IMR-90 (cell line): ENCODE measurements around the gene ADAMTS16. TPM values are rescaled to one million over a fixed set of nuclear protein-coding genes. Genes with fewer than 3 reads are reported as not detected.

Experiments used
- ATAC-seq: fragments of 200-7000 bp; cut with Tn5 transposase; 2 replicates; pipeline ENCODE4 v1.9.1; 2020; ENCODE audit warnings: low read depth, mild to moderate bottlenecking, moderate library complexity
- BruUV-seq: library from RNA; stranded (reverse); fragments of 400-500 nt; replicated peaks from 2 replicates; lab custom pipeline; 2021; lab: Mats Ljungman, UMichigan
- CTCF ChIA-PET: fragments of 300-600 bp; formaldehyde crosslinking; extraction: SDS; loops from one replicate; lab custom pipeline; 2021; ENCODE audit warnings: antibody characterized with exemption; lab: Yijun Ruan, JAX
- POLR2A ChIA-PET: fragments of 300-600 bp; sonication (Branson Sonifier 250); formaldehyde crosslinking; loops from one replicate; lab custom pipeline; 2022; ENCODE audit warnings: antibody characterized with exemption; ENCODE audit not compliant: unreplicated experiment; lab: Charles Lee
- DNase-seq: peaks from one replicate; pipeline ENCODE4 v3.0.0; 2013
- H2AFZ ChIP-seq: replicated peaks from 2 replicates; pipeline ENCODE3; 2013; ENCODE audit warnings: low read length, mild to moderate bottlenecking; ENCODE audit not compliant: poor library complexity
- H2AK5ac ChIP-seq: 2 replicates; pipeline ENCODE4 v1.6.1; 2013; ENCODE audit warnings: low read depth, low read length, inconsistent platforms
- H2AK9ac ChIP-seq: replicated peaks from 2 replicates; pipeline ENCODE3; 2013; ENCODE audit warnings: mild to moderate bottlenecking, low read depth, low read length, moderate library complexity; ENCODE audit not compliant: poor library complexity
- H2BK120ac ChIP-seq: 2 replicates; pipeline ENCODE4 v1.6.1; 2013; ENCODE audit warnings: low read depth, low read length, inconsistent platforms
- H2BK15ac ChIP-seq: 3 replicates; pipeline ENCODE4 v1.6.1; 2013; ENCODE audit warnings: low read depth, low read length, inconsistent platforms
- H2BK20ac ChIP-seq: 2 replicates; pipeline ENCODE4 v1.6.1; 2013; ENCODE audit warnings: low read depth, mild to moderate bottlenecking, inconsistent platforms, low read length, moderate library complexity
- H2BK5ac ChIP-seq: 2 replicates; pipeline ENCODE4 v1.6.1; 2013; ENCODE audit warnings: mild to moderate bottlenecking, low read depth, low read length, inconsistent platforms; ENCODE audit not compliant: poor library complexity, severe bottlenecking
- H3K14ac ChIP-seq: replicated peaks from 2 replicates; pipeline ENCODE4 v1.6.1; 2013; ENCODE audit warnings: low read depth, low read length, inconsistent platforms
- H3K18ac ChIP-seq: 2 replicates; pipeline ENCODE4 v1.6.1; 2013; ENCODE audit warnings: low read depth, low read length, control low read depth
- H3K23ac ChIP-seq: 2 replicates; pipeline ENCODE4 v1.6.1; 2013; ENCODE audit warnings: low read depth, low read length, inconsistent platforms
- H3K27ac ChIP-seq: 2 replicates; pipeline ENCODE4 v1.5.1; 2013; ENCODE audit warnings: mild to moderate bottlenecking, control low read depth, low read length; ENCODE audit not compliant: insufficient read depth
- H3K27me3 ChIP-seq: 2 replicates; pipeline ENCODE4 v1.6.1; 2013; ENCODE audit warnings: low read length; ENCODE audit not compliant: control insufficient read depth, insufficient read depth
- H3K36me3 ChIP-seq: 2 replicates; pipeline ENCODE4 v1.6.1; 2013; ENCODE audit warnings: low read length, mixed read lengths; ENCODE audit not compliant: control insufficient read depth, insufficient read depth
- H3K4ac ChIP-seq: 2 replicates; pipeline ENCODE4 v1.6.1; 2013; ENCODE audit warnings: low read depth, low read length, inconsistent platforms
- H3K4me1 ChIP-seq: 2 replicates; pipeline ENCODE4 v1.6.1; 2013; ENCODE audit warnings: low read length, mixed read lengths; ENCODE audit not compliant: control insufficient read depth, insufficient read depth
- H3K4me2 ChIP-seq: 2 replicates; pipeline ENCODE4 v1.6.1; 2013; ENCODE audit warnings: low read depth, mild to moderate bottlenecking, control low read depth, low read length, moderate library complexity
- H3K4me3 ChIP-seq: 2 replicates; pipeline ENCODE4 v1.5.1; 2013; ENCODE audit warnings: low read depth, mild to moderate bottlenecking, control low read depth, low read length, moderate library complexity; ENCODE audit not compliant: insufficient read depth
- H3K56ac ChIP-seq: 2 replicates; pipeline ENCODE4 v1.6.1; 2013; ENCODE audit warnings: low read length, inconsistent platforms; ENCODE audit not compliant: insufficient read depth; ENCODE audit errors: extremely low read depth
- H3K79me1 ChIP-seq, 2 experiments: 2 replicates each; pipeline ENCODE4 v1.6.1; 2013; ENCODE audit warnings: low read length in 2 of 2, inconsistent platforms in 1 of 2, low read depth in 1 of 2
- H3K9ac ChIP-seq: 2 replicates; pipeline ENCODE4 v1.6.1; 2013; ENCODE audit warnings: low read depth, low read length, control low read depth
- H3K9me1 ChIP-seq: 2 replicates; pipeline ENCODE4 v1.6.1; 2013; ENCODE audit warnings: low read length, inconsistent platforms; ENCODE audit not compliant: insufficient read depth
- H3K9me3 ChIP-seq: 2 replicates; pipeline ENCODE4 v1.6.1; 2013; ENCODE audit warnings: low read length; ENCODE audit not compliant: control insufficient read depth, insufficient read depth
- H4K20me1 ChIP-seq: 2 replicates; pipeline ENCODE4 v1.6.1; 2013; ENCODE audit warnings: low read length, inconsistent platforms; ENCODE audit not compliant: insufficient read depth
- H4K5ac ChIP-seq: 2 replicates; pipeline ENCODE4 v1.6.1; 2013; ENCODE audit warnings: mild to moderate bottlenecking, low read depth, low read length, control low read depth
- H4K8ac ChIP-seq, 2 experiments: 2 replicates each; pipeline ENCODE4 v1.6.1; 2013; ENCODE audit warnings: low read depth in 2 of 2, low read length in 2 of 2, control low read depth in 1 of 2, inconsistent platforms in 1 of 2
- H4K91ac ChIP-seq: 2 replicates; pipeline ENCODE4 v1.6.1; 2013; ENCODE audit warnings: low read depth, low read length, inconsistent platforms; ENCODE audit not compliant: insufficient read depth
- BHLHE40 ChIP-seq: fragments of 150-350 bp; IDR thresholded peaks from 2 replicates; pipeline ENCODE4 v1.6.1; 2016; ENCODE audit warnings: mild to moderate bottlenecking, low read depth, low read length
- CEBPB ChIP-seq: IDR thresholded peaks from 2 replicates; pipeline ENCODE4 v1.6.1; 2012; ENCODE audit warnings: low read depth, low read length, improper control_type of control experiment
- CHD1 ChIP-seq: IDR thresholded peaks from 2 replicates; pipeline ENCODE4 v1.6.1; 2012; ENCODE audit warnings: low read depth, low read length, improper control_type of control experiment
- FOS ChIP-seq: fragments of 150-350 bp; IDR thresholded peaks from 2 replicates; pipeline ENCODE4 v1.6.1; 2016; ENCODE audit warnings: low read depth, low read length
- MAZ ChIP-seq: IDR thresholded peaks from 2 replicates; pipeline ENCODE4 v1.6.1; 2012; ENCODE audit warnings: low read depth, mild to moderate bottlenecking, low read length, improper control_type of control experiment, moderate library complexity, borderline replicate concordance
- MXI1 ChIP-seq: IDR thresholded peaks from 2 replicates; pipeline ENCODE4 v1.6.1; 2012; ENCODE audit warnings: low read depth, mild to moderate bottlenecking, low read length, moderate library complexity, borderline replicate concordance
- NFE2L2 ChIP-seq: fragments of 150-350 bp; IDR thresholded peaks from 2 replicates; pipeline ENCODE4 v1.6.1; 2016; ENCODE audit warnings: low read depth, mild to moderate bottlenecking, low read length
- POLR2A ChIP-seq: IDR thresholded peaks from 2 replicates; pipeline ENCODE4 v1.6.1; 2012; ENCODE audit warnings: mild to moderate bottlenecking, low read depth, low read length
- RAD21 ChIP-seq: IDR thresholded peaks from 2 replicates; pipeline ENCODE4 v1.6.1; 2012; ENCODE audit warnings: low read length, improper control_type of control experiment
- RCOR1 ChIP-seq: IDR thresholded peaks from 2 replicates; pipeline ENCODE4 v1.6.1; 2012; ENCODE audit warnings: mild to moderate bottlenecking, low read length, improper control_type of control experiment; ENCODE audit not compliant: insufficient replicate concordance
- RFX5 ChIP-seq: IDR thresholded peaks from 2 replicates; pipeline ENCODE4 v1.8.0; 2012; ENCODE audit warnings: low read depth, mild to moderate bottlenecking, low read length, moderate library complexity
- SMC3 ChIP-seq: fragments of 150-350 bp; IDR thresholded peaks from 2 replicates; pipeline ENCODE4 v1.6.1; 2016; ENCODE audit warnings: low read depth, mild to moderate bottlenecking, antibody characterized with exemption, low read length, moderate library complexity
- WGBS, 2 experiments: methylation state at CpG; one replicate each; pipeline versions ENCODE4 v1.1.5 to v1.1.7; 2013; ENCODE audit warnings: missing lambda C conversion rate in 2 of 2; ENCODE audit not compliant: insufficient read length in 1 of 2; ENCODE audit errors: extremely low coverage in 2 of 2; 5-methylcytosine and 5-hydroxymethylcytosine counted together
- dilution Hi-C: fragments of 300-500 bp; cut with HindIII; formaldehyde crosslinking; loops from one replicate; pipeline ENCODE4 v1.14.3; 2018; ENCODE audit warnings: low sequenced_read_pairs; ENCODE audit not compliant: unreplicated experiment
- in situ Hi-C: fragments of 300-500 bp; cut with MboI; formaldehyde crosslinking; loops from 3 replicates; pipeline ENCODE4 v1.14.3; 2019; ENCODE audit warnings: low sequenced_read_pairs, inconsistent platforms, mixed read lengths
- intact Hi-C: fragments of 100-400 bp; cut with micrococcal nuclease; formaldehyde crosslinking; loops from 2 replicates; pipeline ENCODE4 v1.10.0; 2022
- polyA plus RNA-seq, 3 experiments: library from polyadenylated mRNA; depleted of rRNA; stranded (reverse); fragments of >200 nt; gene quantifications; 2 replicates each; pipeline ENCODE4 v1.2.3, GENCODE V29; 2012; ENCODE audit warnings: low replicate concordance in 1 of 3
- total RNA-seq: library from RNA; depleted of rRNA; stranded (reverse); fragments of >200 nt; gene quantifications from 2 replicates; pipeline ENCODE4 v1.2.3, GENCODE V29; 2012
- TF ChIP-seq, protein P1 (sequence below): conservative IDR thresholded peaks from 2 replicates; pipeline ENCODE4 v1.5.1; 2012; ENCODE audit warnings: mild to moderate bottlenecking, low read depth, low read length, improper control_type of control experiment
- TF ChIP-seq, protein P2 (sequence below): fragments of 150-350 bp; IDR thresholded peaks from 2 replicates; pipeline ENCODE4 v1.6.1; 2017; ENCODE audit warnings: mild to moderate bottlenecking, antibody characterized with exemption, low read length, low read depth

Gene ADAMTS16
- total and polyA plus RNA-seq, 2 of the 4 experiments (the other 2 are of a cell fraction): 0.09 to 0.18 TPM

DNA sequence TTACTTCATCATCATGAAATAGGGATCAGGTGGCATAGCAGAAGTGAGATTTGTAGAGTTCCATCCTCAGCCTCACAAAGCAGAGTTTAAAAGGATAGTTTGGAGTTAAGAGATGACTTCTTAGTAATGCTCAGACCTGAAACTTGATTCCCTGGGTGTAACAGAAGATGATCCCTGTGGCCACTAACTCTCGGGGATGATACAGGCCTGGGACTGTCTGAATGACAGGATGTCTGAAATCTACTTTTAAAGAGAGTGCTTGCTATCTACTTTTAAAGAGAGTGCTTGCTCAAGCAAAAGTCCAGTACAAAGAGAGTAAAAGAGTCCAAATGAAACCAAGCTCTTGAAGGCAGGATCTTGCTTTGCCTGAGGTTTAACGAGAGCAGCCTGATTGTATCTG, 14.6 kb downstream of the ADAMTS16 start:
- H3K14ac ChIP-seq: no peak overlapping the region

More for the DNA sequence above, 14.6 kb downstream of the ADAMTS16 start:
- Histone ChIP-seq H4K5ac (no peak overlapping the region), H2BK5ac (no peak overlapping the region), H2BK20ac (no peak overlapping the region), H3K56ac (no peak overlapping the region), H3K4me2 (no peak overlapping the region), H4K20me1 (no peaks in the 10 kb centered on the region), H3K9me1 (no peaks in the 10 kb centered on the region), H2AK5ac (no peak overlapping the region), H3K18ac (no peak overlapping the region), H3K36me3 (no peaks in the 10 kb centered on the region), H4K8ac (no peak overlapping the region), H4K91ac (no peak overlapping the region), H2AK9ac (no peak overlapping the region), H3K4me1 (no peaks in the 10 kb centered on the region), H3K27me3 (no peaks in the 10 kb centered on the region), H3K27ac (no peak overlapping the region), H3K23ac (no peak overlapping the region), H2AFZ (no peak overlapping the region), H3K9ac (no peak overlapping the region), H3K9me3 (peaks cover 2% of the 10 kb centered on the region; the same call in 1 of the 2 replicates), H3K4me3 (no peak overlapping the region), H2BK15ac (no peak overlapping the region), H3K79me1 (no peaks in the 10 kb centered on the region), H3K4ac (no peak overlapping the region), H2BK120ac (no peak overlapping the region)
- dilution Hi-C loops: no loop called here
- no TSS peak for BruUV-seq
- no CpG with 5 or more reads among the region's 2 CpGs for WGBS, 2 experiments
- intact Hi-C loops: no loop called here
- CTCF ChIA-PET: no interaction called here
- DNase-seq (no peak), ATAC-seq (no peak)
- TF ChIP-seq MXI1: no peak
- no peak for TF ChIP-seq RAD21
- no peak for TF ChIP-seq CHD1
- no peak for TF ChIP-seq FOS
- no peak for TF ChIP-seq POLR2A
- TF ChIP-seq, protein P1, sequence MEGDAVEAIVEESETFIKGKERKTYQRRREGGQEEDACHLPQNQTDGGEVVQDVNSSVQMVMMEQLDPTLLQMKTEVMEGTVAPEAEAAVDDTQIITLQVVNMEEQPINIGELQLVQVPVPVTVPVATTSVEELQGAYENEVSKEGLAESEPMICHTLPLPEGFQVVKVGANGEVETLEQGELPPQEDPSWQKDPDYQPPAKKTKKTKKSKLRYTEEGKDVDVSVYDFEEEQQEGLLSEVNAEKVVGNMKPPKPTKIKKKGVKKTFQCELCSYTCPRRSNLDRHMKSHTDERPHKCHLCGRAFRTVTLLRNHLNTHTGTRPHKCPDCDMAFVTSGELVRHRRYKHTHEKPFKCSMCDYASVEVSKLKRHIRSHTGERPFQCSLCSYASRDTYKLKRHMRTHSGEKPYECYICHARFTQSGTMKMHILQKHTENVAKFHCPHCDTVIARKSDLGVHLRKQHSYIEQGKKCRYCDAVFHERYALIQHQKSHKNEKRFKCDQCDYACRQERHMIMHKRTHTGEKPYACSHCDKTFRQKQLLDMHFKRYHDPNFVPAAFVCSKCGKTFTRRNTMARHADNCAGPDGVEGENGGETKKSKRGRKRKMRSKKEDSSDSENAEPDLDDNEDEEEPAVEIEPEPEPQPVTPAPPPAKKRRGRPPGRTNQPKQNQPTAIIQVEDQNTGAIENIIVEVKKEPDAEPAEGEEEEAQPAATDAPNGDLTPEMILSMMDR: no peak
- no peak for TF ChIP-seq MAZ
- no peak for TF ChIP-seq CEBPB
- no peak for TF ChIP-seq BHLHE40
- no peak for TF ChIP-seq NFE2L2
- no peak for TF ChIP-seq RFX5
- no peak for TF ChIP-seq RCOR1
- TF ChIP-seq, protein P2, sequence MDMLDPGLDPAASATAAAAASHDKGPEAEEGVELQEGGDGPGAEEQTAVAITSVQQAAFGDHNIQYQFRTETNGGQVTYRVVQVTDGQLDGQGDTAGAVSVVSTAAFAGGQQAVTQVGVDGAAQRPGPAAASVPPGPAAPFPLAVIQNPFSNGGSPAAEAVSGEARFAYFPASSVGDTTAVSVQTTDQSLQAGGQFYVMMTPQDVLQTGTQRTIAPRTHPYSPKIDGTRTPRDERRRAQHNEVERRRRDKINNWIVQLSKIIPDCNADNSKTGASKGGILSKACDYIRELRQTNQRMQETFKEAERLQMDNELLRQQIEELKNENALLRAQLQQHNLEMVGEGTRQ: no peak
- no peak for TF ChIP-seq SMC3
- POLR2A ChIA-PET: no interaction called here
- in situ Hi-C loops: no loop called here
